IMR-90 (cell line): Measurements from ENCODE around the gene NABP1.

Source experiments
- BHLHE40 ChIP-seq: fragments of 150-350 bp; IDR thresholded peaks from 2 replicates; pipeline ENCODE4 v1.6.1; 2016; ENCODE audit warnings: mild to moderate bottlenecking, low read depth, low read length
- CEBPB ChIP-seq: IDR thresholded peaks from 2 replicates; pipeline ENCODE4 v1.6.1; 2012; ENCODE audit warnings: low read depth, low read length, improper control_type of control experiment
- CHD1 ChIP-seq: IDR thresholded peaks from 2 replicates; pipeline ENCODE4 v1.6.1; 2012; ENCODE audit warnings: low read depth, low read length, improper control_type of control experiment
- FOS ChIP-seq: fragments of 150-350 bp; IDR thresholded peaks from 2 replicates; pipeline ENCODE4 v1.6.1; 2016; ENCODE audit warnings: low read depth, low read length
- MXI1 ChIP-seq: IDR thresholded peaks from 2 replicates; pipeline ENCODE4 v1.6.1; 2012; ENCODE audit warnings: low read depth, mild to moderate bottlenecking, low read length, moderate library complexity, borderline replicate concordance
- POLR2A ChIP-seq: IDR thresholded peaks from 2 replicates; pipeline ENCODE4 v1.6.1; 2012; ENCODE audit warnings: mild to moderate bottlenecking, low read depth, low read length
- RAD21 ChIP-seq: IDR thresholded peaks from 2 replicates; pipeline ENCODE4 v1.6.1; 2012; ENCODE audit warnings: low read length, improper control_type of control experiment
- RCOR1 ChIP-seq: IDR thresholded peaks from 2 replicates; pipeline ENCODE4 v1.6.1; 2012; ENCODE audit warnings: mild to moderate bottlenecking, low read length, improper control_type of control experiment; ENCODE audit not compliant: insufficient replicate concordance
- RFX5 ChIP-seq: IDR thresholded peaks from 2 replicates; pipeline ENCODE4 v1.8.0; 2012; ENCODE audit warnings: low read depth, mild to moderate bottlenecking, low read length, moderate library complexity
- SMC3 ChIP-seq: fragments of 150-350 bp; IDR thresholded peaks from 2 replicates; pipeline ENCODE4 v1.6.1; 2016; ENCODE audit warnings: low read depth, mild to moderate bottlenecking, antibody characterized with exemption, low read length, moderate library complexity
- TF ChIP-seq, protein P1 (sequence below): conservative IDR thresholded peaks from 2 replicates; pipeline ENCODE4 v1.5.1; 2012; ENCODE audit warnings: mild to moderate bottlenecking, low read depth, low read length, improper control_type of control experiment
- TF ChIP-seq, protein P2 (sequence below): fragments of 150-350 bp; IDR thresholded peaks from 2 replicates; pipeline ENCODE4 v1.6.1; 2017; ENCODE audit warnings: mild to moderate bottlenecking, antibody characterized with exemption, low read length, low read depth

DNA sequence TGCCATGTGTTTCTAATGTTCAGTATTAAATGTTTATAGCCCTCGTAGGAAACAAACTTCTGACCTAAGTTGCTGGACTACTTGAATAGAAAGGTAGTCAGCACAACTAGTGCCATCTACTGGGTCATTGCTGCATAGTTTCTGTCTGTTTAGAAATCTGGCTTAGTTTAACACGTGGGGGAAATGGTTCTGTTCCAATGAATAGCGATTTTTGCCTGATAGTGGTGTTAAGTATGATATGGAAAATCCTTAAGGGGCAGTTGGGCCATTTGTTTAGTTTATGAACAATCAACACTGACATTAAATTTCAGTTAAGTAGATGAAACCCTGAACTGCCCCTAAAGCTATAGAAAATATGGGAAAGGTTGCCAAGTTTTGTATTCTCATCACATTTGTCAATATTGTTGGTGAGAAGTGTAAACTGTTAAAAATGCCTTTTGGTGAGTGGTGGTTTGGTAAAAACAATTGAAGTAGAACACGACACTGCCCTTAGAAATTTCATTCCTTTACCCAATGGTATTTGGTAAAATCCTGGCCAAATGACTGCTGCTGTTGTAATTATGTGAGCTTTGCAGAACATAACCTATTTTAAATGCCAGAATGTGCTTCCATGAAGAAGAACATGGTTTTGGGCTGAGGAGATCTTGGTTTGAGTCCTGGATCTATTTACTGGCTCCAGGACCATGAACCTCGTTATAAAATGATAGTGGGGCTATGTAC, 13.2 kb downstream of the NABP1 start:
- TF ChIP-seq, protein P1, sequence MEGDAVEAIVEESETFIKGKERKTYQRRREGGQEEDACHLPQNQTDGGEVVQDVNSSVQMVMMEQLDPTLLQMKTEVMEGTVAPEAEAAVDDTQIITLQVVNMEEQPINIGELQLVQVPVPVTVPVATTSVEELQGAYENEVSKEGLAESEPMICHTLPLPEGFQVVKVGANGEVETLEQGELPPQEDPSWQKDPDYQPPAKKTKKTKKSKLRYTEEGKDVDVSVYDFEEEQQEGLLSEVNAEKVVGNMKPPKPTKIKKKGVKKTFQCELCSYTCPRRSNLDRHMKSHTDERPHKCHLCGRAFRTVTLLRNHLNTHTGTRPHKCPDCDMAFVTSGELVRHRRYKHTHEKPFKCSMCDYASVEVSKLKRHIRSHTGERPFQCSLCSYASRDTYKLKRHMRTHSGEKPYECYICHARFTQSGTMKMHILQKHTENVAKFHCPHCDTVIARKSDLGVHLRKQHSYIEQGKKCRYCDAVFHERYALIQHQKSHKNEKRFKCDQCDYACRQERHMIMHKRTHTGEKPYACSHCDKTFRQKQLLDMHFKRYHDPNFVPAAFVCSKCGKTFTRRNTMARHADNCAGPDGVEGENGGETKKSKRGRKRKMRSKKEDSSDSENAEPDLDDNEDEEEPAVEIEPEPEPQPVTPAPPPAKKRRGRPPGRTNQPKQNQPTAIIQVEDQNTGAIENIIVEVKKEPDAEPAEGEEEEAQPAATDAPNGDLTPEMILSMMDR = peak; percentile 80
- TF ChIP-seq FOS (no peak), RCOR1 (no peak), CEBPB (no peak), POLR2A (no peak), SMC3 (peak; percentile 75), RAD21 (peak; percentile 79), RFX5 (no peak), MXI1 (no peak), CHD1 (no peak), BHLHE40 (no peak)
- TF ChIP-seq, protein P2, sequence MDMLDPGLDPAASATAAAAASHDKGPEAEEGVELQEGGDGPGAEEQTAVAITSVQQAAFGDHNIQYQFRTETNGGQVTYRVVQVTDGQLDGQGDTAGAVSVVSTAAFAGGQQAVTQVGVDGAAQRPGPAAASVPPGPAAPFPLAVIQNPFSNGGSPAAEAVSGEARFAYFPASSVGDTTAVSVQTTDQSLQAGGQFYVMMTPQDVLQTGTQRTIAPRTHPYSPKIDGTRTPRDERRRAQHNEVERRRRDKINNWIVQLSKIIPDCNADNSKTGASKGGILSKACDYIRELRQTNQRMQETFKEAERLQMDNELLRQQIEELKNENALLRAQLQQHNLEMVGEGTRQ = peak; percentile 51; the same call in 1 of the 2 replicates
